Measurements from ENCODE around the gene BTBD2.
"Not testable (repeated sequence)": the region's sequence is repeated elsewhere in the genome, so short reads cannot be mapped to it uniquely, and the experiment has no call there.

BTBD2 gene

DNA sequence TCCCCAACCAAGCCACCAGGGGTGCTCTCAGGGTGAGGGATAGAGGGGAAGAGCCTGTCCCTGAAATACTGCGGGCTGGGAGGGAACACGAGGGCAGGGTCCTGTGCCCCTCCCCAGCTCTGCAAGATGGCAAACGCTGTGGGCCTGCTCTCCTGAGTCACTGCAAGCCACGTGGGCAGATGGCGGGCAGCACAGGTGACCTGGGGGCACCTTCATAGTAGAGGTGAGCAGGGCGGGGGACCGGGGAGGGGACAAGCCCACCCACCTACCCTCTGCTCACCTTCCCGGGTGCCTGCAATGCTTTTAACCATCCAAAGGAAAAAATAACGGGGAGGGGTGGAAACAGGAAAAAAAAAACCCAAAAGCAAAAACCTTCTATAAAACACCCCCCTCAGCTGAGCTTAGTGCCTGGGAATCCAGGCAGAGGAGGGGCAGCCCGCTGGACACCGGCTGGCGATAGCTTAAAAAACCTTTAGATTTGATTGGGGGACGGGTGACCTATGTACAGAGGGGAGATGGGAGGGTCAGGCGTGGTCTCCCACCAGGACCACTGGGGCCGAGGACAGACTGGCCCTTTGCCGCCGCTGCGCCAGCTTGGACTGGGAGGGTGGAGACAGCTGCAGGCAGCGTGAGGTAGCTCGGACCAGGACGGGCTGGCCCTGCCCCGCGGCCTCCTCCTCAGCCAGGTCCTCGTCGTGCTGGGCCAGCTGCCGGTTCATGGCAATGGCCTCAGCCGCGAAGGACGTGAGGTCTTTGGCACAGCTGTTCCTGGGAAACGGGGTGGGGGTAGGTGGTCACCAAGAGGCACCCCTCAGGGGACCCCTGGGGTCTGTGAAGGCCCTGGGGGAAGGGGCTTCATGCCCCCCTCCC, 23.8 kb upstream of the BTBD2 start:
- DNase-seq: no peak

DNA sequence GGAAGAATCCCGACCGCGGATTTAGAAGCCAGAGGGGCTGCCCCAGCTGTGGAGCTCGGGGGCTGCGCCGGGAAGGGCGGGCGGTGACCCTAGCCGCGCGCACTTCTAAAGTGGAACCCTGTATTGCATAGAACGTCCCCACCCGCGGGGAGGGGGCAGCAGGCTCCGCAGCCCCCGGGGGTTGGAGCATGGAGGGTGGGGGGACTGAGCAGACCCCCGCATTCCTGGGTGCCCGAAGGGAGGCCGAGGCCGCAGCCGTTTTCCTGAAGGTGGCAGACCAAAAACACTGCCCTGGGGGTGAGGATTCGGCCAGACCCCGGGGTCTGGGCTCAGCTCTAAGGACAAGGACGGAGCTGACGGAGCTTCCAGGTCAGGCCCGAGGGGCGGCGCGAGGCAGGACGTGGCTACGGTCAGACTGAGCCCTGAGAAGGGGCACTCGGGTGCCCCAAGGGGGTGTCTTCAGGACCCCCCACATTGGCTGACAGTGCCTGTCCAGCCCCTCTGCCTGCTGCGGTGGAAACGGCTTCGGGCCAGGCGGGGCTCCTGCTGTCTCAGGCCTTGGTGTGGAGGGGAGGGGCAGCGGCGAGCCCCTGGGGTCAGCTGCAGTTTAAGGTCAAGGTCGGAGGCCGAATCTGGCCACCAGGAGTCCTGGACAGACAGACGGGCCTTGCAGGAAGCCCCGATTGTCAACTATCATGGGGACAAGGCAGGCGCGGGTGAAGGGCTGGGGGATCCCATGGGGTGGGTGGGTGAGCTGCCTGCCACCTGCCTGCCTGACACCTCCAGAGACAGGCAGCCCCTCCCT, 23.0 kb upstream of the BTBD2 start:
- no peak for DNase-seq

DNA sequence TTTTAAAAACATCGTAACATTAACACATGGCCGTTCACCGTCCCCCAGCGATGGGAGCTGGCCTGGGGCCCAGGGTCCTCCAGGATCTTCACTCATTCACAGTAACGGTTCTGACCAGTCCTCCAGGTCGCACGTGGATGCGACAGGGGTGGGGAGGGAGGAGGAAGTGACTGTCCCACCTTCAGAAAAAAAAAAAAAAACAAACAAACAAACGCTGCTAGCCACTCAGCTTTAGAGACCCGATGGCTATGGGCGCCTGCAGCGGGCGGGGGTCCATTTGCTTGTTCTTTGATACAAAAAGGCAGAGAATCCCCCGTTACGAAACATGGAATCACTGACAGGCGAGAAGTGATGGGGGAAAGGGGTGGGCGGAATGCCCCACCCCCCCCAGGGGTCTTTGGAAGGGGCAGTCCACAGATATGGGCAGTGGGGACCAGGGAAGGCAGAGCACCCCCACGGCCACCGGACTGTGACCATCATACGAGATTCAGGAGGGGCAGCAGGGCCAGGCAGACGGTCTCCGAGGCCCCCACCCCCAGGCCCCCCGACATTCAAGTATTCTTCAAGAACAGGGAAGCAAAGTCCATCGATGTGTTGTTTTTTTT, 22.2 kb upstream of the BTBD2 start:
- no peak for DNase-seq

DNA sequence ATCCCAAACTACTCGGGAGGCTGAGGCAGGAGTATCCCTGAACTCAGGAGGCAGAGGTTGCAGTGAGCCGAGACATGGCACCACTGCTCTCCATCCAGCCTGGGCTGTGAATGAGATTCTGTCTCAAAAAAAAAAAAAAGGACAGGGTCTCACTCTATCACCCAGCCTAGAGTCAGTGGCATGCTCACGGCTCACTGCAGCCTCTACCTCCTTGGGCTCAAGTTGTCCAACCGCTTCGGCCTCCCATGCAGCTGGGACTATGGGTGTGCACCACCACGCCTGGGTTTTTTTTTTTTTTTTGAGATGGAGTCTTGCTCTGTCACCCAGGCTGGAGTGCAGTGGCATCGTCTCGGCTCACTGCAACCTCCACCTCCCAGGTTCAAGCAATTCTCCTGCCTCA, 20.9 kb upstream of the BTBD2 start:
- no peak for DNase-seq

DNA sequence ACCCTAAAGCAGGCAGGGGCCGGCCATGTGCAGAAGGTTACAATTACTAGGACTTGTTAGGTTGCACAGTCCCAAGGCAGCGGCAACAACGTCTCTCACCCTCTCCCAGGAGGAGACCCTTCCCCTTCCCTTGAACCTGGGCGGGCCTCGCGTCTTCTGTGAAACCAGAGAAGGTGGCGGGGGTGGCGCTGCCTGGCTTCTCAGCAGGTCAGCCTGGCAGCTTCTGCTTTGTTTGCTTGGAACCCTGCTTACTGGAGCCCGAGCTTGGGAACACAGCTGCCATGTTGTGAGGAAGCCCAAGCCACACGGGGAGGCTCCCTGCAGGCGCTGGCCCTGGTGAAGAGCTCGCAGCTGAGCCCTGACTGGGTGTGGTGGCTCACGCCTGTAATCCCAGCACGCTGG, 20.1 kb upstream of the BTBD2 start:
- no peak for DNase-seq

DNA sequence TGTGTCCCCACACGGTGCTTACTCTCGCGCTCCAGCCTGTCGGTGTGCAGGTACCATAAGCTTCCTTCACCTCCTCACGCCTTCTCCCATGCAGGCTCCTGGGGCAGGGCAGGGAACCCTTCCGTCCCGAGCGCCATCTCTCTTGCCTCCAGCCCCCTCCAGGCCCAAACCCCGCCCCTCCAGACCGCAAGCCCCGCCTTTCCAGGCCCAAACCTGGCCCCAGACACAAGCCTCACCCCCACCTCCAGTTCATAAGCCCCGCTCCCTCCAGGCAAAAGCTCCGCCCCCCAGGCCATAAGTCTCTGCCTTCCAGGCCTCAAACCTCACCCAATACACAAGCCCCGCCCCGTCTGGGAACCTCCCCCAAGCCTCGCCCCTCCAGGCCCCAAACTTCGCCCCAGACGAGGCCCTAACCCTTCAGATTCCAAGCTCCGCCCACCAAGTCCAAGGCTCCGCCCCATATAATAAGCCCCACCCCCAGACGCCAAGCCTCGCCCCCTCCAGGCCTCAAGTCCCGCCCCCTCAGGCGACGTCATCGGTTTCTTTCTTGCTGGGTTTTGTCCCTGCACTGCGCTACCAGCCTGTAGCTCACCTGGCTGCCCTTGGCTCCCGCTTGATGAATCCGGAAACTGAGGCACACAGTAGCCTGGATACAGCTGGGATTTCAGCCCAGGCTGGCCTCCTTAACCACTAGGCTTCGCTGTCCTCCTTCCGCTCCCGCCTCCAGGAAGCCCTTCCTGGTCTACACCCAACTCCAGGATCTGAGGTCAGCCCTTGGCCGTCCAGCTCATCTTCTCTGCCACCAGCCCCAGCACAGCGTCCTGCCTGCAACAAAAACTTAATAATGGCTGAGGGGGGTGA, 19.4 kb upstream of the BTBD2 start:
- DNase-seq: peak; percentile 56

DNA sequence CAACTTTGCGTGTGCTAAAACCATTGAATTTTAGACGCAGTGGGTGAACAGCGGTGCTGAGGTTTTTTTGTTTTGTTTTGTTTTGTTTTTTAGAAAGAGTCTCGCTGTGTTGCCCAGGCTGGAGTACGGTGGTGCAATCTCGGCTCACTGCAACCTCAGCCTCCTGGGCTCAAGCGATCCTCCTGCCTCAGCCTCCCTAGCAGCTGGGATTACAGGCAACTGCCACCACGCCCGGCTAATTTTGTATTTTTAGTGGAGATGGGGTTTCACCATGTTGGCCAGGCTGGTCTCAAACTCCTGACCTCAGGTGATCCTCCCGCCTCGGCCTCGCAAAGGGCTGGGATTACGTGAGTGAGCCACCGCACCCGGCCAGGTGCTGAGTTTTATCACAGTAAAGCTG, 18.7 kb upstream of the BTBD2 start:
- not testable (repeated sequence) for DNase-seq

DNA sequence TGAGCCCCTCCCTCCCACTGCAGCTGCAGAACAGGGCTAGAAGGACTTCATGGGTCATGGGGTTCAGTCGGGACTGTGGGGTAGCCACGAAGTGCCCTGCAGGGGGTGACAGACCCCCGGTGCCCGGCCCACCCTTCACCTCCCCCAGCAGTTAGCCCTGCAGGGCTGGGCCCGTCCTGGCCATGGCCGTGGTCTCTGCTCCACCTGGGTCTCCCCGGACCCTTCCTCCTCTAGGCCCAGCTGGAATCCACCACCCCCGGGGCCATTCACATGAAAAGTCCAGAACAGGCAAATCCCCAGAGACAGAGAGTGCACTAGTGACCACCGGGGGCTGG, 18.3 kb upstream of the BTBD2 start:
- DNase-seq: no peak

DNA sequence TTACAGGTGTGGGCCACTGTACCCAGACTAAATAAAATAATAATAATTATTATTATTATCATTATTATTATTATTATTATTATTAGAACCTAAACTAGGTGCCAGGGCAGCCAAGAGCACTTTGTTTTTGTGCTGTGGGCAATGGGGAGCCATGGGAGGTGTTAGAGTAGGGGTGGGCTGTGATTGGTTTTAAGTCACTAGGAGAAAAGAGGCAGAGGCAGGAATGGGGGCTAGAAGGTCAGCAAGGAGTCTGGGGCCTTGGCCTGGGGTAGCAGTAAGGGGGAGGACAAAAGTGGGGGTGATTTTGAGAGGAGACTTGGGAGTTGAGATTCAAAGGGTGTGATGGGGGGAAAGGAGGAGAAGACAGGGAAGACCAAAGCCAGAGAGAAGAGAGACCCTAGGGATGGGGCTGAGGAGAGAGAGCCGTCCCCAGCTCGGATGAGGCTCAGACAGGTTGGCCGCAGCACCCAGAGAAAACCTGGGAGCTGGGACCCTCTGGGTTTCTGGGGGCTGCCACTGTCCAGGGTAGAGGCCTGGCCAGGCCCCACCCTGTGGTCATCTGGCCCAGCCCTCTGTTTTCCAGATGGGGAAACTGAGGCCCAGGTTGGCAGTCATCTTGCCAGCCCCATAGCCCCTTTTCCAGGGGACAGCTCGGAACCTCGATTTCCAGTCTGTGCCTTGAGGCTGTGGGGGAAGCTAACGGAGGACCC, 17.8 kb upstream of the BTBD2 start:
- DNase-seq: no peak

DNA sequence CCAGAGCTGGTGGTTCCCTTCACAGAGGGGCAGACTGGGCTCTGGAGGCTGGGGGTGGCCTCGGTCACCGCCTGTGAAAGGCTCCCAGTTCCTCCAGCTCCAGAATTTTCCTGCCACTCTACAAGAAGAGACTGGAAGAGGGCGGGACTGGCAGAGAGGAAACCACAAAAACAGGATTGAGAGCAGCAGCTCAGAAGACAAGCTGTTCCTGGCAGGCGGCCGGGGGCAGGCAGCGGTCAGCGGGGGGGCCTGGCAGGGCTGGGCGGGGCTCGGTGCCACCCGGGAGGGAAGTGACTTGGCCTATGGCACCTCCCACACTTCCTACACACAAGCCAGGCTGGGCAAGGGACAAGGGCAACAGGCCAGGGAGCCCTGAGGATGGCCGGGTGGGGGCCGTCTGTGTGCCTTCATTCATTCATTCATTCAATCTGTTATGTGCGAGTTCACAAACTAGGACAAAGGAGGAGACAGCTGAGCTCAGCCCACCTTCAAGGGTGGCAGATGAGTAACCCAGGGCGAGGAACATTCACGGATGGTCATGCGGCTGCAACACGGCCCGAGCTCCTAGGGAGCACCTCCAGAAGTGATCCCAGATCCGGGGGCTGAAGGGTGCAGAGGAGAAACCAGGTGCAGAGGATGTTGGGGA, 16.9 kb upstream of the BTBD2 start:
- DNase-seq: peak; percentile 94

DNA sequence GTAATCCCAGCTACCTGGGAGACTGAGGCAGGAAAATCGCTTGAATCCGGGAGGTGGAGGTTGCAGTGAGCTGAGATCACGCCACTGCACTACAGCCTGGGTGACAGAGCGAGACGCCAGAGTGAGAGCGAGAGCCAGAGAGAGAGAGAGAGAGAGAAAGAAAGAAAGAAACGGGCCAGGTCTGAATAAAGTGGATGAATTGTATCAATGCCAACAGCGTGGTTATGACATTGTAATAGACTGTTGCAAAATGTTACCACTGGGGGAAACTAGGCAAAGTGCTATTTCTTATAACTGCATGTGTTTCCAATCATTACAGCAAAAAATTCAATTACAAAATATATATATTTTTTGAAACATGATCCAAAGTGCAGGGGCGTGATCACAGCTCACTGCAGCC, 11.8 kb upstream of the BTBD2 start:
- no peak for DNase-seq

DNA sequence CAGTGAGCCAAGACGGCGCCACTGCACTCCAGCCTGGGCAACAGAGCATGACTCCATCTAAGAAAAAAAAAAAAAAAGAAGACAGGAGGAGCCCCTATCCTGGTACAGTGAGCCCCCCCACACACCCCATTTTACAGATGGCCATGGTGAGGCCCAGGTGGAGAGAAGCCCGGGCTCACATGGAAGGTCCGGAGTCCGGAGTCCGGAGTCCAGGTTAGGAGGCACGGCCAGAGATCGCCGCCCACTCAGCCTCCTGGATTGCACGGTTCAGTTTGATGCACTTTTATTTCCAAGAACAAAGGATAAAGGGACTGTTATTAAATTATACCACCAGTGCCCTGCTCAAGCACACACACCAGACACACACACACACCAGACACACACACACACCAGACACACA, 11.3 kb upstream of the BTBD2 start:
- DNase-seq: no peak

DNA sequence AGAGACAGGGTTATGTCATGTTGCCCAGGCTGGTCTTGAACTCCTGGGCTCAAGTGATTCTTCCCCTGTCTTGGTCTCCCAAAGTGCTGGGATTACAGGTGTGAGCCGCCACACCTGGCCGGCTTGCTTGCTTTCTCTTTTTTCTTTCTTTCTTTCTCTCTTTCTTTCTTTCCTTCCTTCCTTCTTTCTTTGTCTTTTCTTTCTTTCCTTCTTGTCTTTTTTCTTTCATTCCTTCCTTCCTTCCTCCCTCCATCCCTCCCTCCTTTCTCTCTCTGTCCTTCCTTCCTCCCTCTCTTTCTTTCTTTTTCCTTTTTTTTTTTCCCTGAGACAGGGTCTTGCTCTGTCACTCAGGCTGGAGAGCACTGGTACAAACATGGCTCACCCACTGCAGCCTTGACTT, 6.8 kb upstream of the BTBD2 start:
- no peak for DNase-seq

DNA sequence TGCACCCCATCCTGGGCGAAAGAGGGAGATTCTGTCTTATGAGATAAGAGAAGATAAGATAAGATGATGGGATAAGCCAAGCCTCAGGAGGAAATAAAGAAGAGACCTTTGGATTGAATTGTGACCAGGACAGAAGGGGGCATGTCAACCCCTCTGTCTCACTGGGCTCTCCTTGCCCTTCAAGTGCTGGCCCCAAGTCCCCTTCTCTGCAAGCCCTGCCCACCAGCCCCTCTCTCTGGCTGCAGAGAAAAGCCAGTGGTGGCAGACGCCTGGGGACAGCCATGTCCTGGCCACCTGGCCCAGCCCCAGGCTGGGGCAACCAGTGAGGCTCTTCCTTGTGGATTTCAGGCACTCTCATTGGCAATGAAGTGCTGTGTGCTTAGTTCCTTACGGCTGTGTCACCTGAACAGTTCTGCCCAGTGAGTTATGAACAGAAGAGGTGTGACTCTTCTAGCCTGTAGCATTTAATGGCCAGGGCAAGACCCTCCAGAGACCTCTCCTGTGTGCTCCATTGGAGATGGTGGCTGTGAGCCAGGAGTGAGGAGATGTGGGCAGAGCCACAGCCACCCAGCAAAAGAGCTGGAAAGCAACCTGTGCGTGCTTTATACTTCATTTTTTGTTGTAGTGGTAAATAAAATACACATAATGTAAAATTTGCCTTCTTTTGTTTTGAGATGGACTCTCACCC, 6.1 kb upstream of the BTBD2 start:
- DNase-seq: no peak

DNA sequence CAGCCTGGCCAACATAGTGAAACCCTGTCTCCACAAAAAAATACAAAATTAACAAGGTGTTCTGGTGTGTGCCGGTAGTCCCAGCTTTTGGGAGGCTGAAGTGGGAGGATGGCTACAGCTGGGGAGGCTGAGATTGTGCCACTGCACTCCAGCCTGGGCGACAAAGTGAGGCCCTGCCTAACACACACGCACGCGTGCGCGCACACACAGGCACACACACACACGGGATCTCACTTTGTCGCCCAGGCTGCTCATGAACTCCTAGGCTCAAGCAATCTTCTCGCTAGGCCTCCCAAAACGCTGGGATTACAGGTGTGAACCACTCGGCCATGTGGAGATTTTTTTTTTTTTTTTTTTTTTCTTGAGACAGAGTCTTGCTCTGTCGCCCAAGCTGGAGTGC, 3.2 kb upstream of the BTBD2 start:
- no peak for DNase-seq

DNA sequence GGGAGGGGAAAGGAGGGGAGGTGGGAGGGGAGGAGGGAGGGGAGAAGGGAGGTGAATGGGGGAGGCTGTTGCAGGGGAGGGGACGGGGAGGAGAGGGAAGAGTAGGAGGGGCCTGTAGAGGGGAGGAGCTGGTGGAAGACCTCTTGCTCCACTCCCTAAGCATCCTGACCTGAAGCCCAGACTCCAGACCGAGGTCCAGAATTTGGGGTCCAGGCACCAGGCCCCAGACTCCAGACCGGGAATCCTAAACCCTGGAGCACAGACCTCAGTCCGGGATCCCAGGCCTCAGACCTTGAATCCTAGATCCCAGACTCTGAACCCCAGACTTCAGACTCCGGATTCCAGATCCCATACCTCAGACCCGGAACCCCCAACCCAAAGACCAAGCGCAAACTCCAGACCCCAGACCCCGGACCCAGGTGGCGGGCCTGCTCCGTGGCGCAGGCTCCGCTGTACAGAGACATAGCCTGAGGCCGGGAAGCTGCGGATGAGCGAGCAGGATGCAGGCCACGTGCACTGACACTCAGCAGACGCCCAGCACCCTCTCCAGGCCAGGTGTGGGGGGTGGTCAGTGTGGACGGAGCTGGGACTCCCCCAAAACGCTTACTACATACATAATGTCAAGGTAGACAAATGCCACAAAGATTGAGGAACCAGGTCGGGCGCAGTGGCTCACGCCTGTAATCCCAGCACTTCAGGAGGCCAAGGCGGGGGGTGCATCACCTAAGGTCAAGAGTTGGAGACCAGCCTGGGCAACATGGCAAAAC, 710 bp upstream of the BTBD2 start:
- peak; percentile 74 for DNase-seq

DNA sequence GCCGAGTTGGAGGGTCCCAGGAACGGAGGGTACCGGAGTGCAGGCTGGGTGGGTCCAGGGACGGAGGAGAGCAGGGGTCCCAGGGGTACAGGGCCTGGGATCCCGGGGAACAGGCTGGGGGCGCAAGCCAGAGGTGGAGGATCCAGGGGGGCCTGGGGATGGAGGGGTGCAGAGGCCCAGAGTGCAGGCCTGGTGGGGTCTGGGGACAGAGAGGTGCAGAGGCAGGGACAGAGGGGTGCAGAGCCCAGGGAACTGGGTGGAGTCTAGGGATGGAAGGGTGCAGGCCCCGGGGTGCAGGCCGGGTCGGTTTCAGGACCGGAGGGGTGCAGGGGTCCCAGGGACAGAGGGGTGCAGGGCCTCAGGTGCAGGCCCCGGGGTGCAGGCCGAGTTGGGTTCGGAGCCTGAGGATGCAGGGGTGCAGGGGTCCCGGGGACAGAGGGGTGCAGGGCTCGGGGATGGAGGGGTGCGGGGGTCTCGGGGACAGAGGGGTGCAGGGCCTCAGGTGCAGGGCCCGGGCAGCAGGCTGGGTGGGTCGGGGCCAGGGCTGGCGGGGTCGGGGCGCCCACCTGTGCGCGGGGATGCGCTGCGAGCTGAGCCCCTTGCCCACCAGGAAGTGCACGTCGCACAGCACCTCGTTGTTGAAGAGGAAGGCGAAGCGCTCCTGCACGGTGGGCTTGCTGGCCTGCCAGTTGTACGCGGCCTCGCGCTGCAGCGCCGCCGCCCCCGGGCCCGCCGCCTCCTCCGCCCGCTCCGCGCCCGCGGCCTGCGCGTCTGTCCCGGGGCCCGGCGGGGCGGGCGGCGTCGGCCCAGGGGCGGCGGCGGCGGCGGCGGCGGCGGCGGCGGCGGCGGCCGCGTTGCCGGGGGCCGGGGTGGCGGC, 545 bp downstream of the BTBD2 start:
- DNase-seq: no peak

DNA sequence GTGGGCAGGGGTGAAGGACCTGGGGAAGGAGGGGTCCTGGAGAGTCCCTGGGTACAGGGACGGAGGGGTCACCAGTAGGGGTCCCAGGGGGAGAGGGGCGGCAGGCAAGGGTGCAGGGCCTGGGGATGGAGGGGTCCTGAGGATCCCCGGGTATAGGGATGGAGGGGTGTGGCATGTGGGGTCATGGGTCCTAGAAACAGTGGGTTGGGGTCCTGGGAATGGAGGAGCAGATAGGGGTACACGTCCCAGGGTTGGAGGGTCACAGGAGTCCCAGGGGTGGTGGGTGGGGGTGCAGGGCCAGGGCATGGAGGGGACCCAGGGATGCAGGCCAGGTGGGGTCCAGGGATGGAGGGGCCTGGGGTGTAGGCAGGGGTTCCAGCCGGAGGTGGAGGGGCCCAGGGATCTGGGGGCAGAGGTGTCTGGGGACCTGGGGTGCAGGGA, 1.4 kb downstream of the BTBD2 start:
- no peak for DNase-seq

DNA sequence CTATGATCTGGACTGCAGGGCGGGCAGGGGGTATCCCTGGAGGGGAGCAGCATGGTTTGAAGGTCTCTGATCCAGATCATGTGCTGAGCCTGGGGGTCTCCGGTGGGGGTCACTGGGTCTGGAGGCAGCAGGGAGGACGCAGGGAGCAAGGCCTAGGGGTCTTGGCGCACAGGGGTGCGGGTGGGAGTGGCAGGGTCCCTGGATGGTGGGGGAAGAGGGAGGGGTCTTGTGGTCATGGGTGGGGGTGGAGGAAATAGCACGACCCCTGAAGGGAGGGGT, 1.9 kb downstream of the BTBD2 start:
- no peak for DNase-seq

Data from right forelimb (tissue), 1 donor.